ENCODE data around the gene MRPS31. TPM values are rescaled to one million over a fixed set of nuclear protein-coding genes. Genes with fewer than 3 reads are reported as not detected.
"Not testable (repeated sequence)": the region's sequence is repeated elsewhere in the genome, so short reads cannot be mapped to it uniquely, and the experiment has no call there.

MRPS31 gene
- total and polyA plus RNA-seq, 3 donors from 2014 or later, result 22.3 to 31.0 (median 27.7) TPM

DNA sequence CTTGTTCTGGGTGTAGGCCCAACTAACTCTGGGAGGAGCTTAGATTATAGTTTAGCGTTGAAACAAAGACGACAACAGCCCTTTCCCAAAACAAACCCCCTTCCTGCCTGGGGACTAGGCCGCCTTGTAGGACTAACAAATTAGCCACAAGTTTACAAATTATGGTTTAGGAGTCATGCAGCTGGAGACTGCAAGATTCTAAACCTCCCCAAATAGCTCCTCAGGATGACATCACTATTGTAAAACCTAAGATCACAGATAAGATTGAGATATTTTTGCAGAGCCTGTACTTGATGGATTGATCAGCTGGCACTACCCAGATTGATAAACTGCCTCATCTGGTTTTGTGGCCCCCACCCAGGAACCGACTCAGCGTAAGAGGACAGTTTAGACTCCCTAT, 16.1 kb upstream of the MRPS31 start:
- Histone ChIP-seq H3K36me3 (ENCODE audit: low read depth, missing control alignments) (no peaks in the 10 kb centered on the region), H3K9me3 (no peaks in the 10 kb centered on the region), H3K27ac (no peak overlapping the region), H3K27me3 (no peaks in the 10 kb centered on the region), H3K4me3 (no peak overlapping the region), H3K4me1 (no peaks in the 10 kb centered on the region)
- intact Hi-C loops (cut with DNase I; ENCODE audit: low total_unique reads), result no loop called here
- WGBS, 2 donors, result 66 to 76% methylated on average over 5 of the region's 5 CpGs
- DNase-seq, result no peak
- TF ChIP-seq, protein P1, sequence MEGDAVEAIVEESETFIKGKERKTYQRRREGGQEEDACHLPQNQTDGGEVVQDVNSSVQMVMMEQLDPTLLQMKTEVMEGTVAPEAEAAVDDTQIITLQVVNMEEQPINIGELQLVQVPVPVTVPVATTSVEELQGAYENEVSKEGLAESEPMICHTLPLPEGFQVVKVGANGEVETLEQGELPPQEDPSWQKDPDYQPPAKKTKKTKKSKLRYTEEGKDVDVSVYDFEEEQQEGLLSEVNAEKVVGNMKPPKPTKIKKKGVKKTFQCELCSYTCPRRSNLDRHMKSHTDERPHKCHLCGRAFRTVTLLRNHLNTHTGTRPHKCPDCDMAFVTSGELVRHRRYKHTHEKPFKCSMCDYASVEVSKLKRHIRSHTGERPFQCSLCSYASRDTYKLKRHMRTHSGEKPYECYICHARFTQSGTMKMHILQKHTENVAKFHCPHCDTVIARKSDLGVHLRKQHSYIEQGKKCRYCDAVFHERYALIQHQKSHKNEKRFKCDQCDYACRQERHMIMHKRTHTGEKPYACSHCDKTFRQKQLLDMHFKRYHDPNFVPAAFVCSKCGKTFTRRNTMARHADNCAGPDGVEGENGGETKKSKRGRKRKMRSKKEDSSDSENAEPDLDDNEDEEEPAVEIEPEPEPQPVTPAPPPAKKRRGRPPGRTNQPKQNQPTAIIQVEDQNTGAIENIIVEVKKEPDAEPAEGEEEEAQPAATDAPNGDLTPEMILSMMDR (IDR thresholded peaks at IDR 0.05), result no peak
- no peak for TF ChIP-seq POLR2A (IDR thresholded peaks at IDR 0.05)

DNA sequence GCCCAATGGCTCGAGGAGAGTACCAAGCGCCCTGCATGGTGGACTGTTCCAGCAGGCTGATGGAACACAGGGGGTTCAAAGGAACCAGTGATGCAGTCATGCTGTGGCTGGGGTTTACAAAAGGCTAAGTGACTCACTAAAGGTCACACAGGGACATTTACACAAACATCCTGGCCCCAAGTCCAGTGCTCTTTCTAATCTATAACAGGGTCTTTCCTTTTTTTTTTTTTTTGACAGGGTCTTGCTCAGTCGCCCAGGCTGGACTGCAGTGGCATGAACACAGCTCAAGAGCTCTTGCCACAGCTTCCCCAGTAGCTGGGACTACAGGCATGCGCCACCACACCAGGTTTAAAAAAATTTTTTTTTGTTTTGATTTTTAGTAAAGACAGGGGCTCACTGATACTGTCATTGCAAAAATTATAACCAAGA, 15.6 kb upstream of the MRPS31 start:
- no peaks in the 10 kb centered on the region for H3K9me3 ChIP-seq
- no peak overlapping the region for H3K27ac ChIP-seq
- no peak for DNase-seq
- no peaks in the 10 kb centered on the region for H3K4me1 ChIP-seq
- no peak overlapping the region for H3K4me3 ChIP-seq
- 84 to 91% methylated on average over 4 of the region's 4 CpGs for WGBS, 2 donors
- no peaks in the 10 kb centered on the region for H3K27me3 ChIP-seq
- TF ChIP-seq POLR2A (IDR thresholded peaks at IDR 0.05), result no peak
- TF ChIP-seq, protein P1 (IDR thresholded peaks at IDR 0.05), result no peak
- intact Hi-C loops (cut with DNase I; ENCODE audit: low total_unique reads), result no loop called here
- no peaks in the 10 kb centered on the region for H3K36me3 ChIP-seq (ENCODE audit: low read depth, missing control alignments)

DNA sequence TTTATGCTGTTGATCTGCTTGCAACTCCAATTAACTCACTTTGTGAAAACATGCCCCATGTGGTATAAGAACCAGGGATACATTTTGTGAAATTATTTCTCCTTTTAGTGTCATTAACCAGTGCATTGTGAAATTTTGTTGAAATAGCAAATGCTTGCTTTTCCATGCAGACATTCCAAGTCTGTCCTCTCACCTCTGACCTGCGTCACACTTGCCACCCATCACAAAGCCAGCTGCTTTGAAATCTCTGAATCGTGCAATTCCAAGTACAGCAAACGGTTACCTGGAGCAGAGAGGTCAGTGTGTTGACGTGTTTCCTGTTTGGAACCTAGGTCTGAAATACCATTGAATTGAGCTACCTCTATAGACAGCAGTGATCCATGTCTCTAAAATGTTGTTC, 13.6 kb upstream of the MRPS31 start:
- H3K36me3 ChIP-seq (ENCODE audit: low read depth, missing control alignments), result no peaks in the 10 kb centered on the region
- H3K27ac ChIP-seq, result no peak overlapping the region
- H3K4me1 ChIP-seq, result no peaks in the 10 kb centered on the region
- DNase-seq, result no peak
- TF ChIP-seq, protein P1 (IDR thresholded peaks at IDR 0.05), result no peak
- intact Hi-C loops (cut with DNase I; ENCODE audit: low total_unique reads), result no loop called here
- 80 to 93% methylated on average over 4 of the region's 4 CpGs for WGBS, 2 donors
- H3K27me3 ChIP-seq, result no peaks in the 10 kb centered on the region
- no peaks in the 10 kb centered on the region for H3K9me3 ChIP-seq
- H3K4me3 ChIP-seq, result no peak overlapping the region

DNA sequence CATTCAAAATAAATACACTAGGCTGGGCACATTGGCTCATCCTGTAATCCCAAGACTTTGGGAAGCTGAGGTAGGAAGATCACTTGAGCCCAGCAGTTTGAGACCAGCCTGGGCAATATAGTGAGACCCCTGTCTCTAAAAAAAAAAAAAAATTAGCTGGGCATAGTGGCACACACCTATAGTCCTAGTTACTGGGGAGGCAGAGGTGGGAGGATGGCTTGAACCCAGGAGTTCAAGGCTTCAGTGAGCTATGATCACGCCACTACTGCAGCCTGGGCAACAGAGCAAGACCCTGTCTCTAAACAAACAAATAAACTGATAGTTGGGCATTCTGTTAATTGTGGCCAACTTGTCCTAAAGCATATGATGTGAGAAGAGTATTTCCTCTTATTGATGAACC, 12.0 kb upstream of the MRPS31 start:
- H3K4me3 ChIP-seq; H3K36me3 ChIP-seq (ENCODE audit: low read depth, missing control alignments); H3K27me3 ChIP-seq; H3K4me1 ChIP-seq; H3K9me3 ChIP-seq; intact Hi-C loops (cut with DNase I; ENCODE audit: low total_unique reads); DNase-seq; H3K27ac ChIP-seq: not testable (repeated sequence)
- 100% methylated on average over 1 of the region's 1 CpG for WGBS, 2 donors

DNA sequence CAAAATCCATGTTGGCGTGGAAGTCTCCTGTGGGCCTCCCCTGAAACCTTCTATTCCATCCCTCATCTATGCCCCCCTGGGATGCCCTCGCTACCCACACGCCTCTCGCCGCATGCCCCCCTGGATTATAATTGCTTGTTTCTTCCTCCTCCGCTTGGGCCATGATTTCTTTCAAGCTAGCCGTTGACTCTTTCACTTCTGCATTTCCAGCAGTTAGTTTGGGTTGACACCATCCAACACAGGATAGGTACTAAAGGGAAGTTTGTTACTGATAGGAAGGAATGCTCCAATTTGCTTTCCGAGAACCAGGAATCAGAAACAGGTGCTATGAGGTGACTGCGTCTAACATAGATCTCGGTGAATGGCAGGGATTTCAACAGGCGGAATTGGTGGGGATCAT, 10.7 kb upstream of the MRPS31 start:
- Histone ChIP-seq H3K4me3 (no peak overlapping the region), H3K9me3 (no peaks in the 10 kb centered on the region), H3K36me3 (ENCODE audit: low read depth, missing control alignments) (no peaks in the 10 kb centered on the region), H3K4me1 (no peaks in the 10 kb centered on the region), H3K27me3 (no peaks in the 10 kb centered on the region), H3K27ac (no peak overlapping the region)
- 93 to 95% methylated on average over 11 of the region's 11 CpGs for WGBS, 2 donors
- DNase-seq, result no peak
- intact Hi-C loops (cut with DNase I; ENCODE audit: low total_unique reads), result no loop called here
- no peak for TF ChIP-seq POLR2A (IDR thresholded peaks at IDR 0.05)
- TF ChIP-seq, protein P1 (IDR thresholded peaks at IDR 0.05), result no peak
